A549 (cell line): ENCODE data around the gene TMEM220.

Experiments used
- CBX8 ChIP-seq: fragments of 200-600 bp; sonication (generic); IDR thresholded peaks from 2 replicates; pipeline ENCODE4 v1.6.1; 2016
- JUN ChIP-seq, 2 experiments: fragments of >200 bp; sonication (Bioruptor Twin); formaldehyde crosslinking; IDR thresholded peaks; 2 replicates in 1 of 2; 3 replicates in 1 of 2; pipeline ENCODE4 v1.6.1; 2016 to 2017

- no peak for TF ChIP-seq CBX8
- no peak for TF ChIP-seq JUN (IDR thresholded peaks at IDR 0.05)
These were observed 22.9 kb upstream of the TMEM220 start for GRCh38 chr17:10752696-10753095.
